GM19023 (cell line): ENCODE measurements around the gene FAM216B.
"Not testable (repeated sequence)": the region's sequence is repeated elsewhere in the genome, so short reads cannot be mapped to it uniquely, and the experiment has no call there.

Source experiments
- ATAC-seq: cut with Tn5 transposase; IDR thresholded peaks from one replicate; pipeline ENCODE4 v1.9.1; 2021; ENCODE audit warnings: mild to moderate bottlenecking, moderate library complexity; ENCODE audit not compliant: unreplicated experiment

Gene FAM216B

DNA sequence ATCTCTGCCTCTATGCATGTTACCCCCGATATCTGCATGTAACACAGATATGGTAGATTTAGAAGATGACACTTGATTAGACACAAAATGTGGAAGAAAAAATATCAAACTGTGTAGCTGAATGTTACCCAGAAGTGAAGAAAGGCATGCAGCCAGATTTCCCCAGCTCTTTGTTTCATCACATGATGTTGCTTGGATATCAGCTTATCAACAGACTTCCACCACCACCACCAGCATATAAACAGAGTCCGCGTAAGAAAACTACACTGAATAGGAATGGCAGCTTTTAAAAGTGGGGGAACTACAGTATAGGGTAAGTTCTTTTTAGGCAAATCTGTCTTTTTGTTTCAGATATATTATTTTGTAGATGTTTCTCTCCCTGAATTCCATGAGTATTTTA, at the start of gene FAM216B:
Gene FAM216B (plus strand): TSS at position 233 of the 400 bp plus-strand sequence. CDS start 2,484 bp downstream, outside the sequence.
- ATAC-seq = no peak

DNA sequence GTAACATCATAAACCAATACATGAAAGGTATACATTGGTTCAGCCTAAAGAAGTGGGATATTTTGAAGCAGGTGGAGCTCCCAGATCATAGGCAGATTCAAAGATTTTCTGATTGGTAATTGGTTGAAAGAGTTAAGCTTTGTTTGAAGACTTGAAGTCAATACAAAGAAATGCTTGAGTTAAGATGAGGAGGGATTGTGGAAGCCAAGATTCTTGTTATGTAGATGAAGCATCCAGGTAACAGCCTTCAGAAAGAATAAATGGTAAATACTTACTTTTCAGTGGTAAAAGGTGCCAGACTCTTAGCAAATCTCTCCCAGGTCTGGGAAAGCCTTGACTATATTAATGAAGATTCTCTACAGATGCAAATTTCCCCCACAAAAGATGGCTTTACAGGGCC, 49.3 kb upstream of the FAM216B start:
- no peak for ATAC-seq

DNA sequence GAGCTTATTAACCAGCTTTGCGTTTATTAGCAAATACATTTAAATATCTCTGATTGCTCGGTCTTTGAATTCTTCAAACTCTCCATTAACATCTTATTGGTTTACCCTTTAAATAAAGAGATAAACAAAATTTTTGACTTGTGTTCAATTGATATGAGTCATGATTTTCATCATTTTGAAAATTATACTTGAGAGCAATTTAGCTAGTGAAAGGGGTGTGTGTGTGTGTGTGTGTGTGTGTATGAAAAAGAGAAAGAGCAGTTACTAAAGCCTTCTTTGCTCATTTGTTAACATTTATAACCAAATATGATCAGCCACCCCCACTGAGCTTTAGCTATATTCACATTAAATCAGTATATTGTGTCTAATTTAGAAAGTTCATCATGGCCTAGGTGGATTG, 48.3 kb upstream of the FAM216B start:
- no peak for ATAC-seq

DNA sequence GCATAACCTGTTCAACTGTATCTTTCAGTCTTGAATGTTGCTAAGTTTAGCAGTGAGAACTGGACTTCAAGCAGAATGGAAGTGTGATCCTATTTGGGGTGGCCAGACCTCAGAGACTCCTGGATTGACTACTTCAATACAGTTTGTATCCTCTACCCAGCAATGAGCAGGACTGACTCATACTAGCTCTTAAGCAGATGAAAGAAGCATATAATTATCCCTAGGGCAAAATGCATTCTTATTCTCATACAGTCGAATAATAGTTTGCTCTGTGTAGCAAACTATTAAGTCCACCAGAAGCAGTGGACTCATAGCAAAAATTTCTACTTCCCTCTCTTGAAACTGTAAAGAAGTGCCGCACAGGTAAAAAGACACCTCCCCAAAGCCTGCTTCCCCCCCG, 46.4 kb upstream of the FAM216B start:
- ATAC-seq = no peak

DNA sequence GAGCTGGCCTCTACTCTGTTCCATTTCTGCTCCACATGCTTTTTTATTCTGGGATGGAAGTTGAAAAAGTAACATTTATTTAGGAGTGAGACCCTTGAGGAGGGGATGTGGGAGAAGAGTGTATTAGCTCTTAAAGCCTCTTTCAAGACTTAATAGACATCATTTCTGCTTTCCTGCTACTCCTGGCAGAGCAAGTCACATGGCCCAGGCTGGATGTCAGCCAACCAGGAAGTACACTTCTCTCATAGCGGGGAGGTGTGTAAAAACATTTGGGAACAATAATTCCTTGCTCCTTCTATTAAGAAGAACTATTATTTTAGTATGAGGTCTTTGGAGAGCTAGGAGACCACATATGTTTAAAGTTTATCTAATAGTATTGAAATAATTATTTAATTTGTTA, 40.6 kb upstream of the FAM216B start:
- no peak for ATAC-seq

DNA sequence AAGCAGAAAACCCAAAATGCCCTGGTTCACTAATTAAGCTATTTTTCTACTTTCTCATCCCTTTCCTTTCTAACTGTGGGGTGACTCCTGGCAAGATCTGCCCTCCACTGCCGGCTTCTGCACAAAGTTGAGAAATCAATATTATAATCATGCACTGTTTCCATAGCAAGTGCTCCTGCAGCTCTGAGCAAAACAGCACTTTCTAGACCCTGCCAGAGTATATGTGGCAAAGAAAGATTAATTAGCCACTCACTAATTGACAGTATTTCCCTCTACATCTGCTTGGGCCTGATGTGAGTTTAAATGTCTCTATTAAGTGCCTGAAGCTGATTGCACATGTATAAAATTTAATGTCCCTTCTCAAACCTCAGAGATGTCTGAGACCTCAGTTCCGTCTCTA, 39.5 kb upstream of the FAM216B start:
- no peak for ATAC-seq

DNA sequence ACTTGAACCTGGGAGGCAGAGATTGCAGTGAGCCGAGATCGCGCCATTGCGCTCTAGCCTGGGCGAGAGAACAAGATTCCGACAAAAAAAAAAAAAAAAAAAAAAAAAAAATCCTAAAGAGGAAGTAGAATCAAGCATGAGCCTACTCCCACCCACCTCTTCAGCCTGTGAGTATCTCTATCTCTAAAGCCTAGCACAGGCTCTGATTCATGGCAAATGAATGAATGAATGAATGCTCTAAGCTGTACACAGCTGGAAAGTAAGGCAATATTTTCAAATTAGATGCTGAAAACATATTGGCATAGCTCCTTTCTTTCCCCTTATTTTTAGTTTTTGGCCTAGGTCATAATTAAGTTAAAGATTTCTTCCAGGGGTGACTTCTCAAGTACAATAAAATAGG, 35.7 kb upstream of the FAM216B start:
- no peak for ATAC-seq

DNA sequence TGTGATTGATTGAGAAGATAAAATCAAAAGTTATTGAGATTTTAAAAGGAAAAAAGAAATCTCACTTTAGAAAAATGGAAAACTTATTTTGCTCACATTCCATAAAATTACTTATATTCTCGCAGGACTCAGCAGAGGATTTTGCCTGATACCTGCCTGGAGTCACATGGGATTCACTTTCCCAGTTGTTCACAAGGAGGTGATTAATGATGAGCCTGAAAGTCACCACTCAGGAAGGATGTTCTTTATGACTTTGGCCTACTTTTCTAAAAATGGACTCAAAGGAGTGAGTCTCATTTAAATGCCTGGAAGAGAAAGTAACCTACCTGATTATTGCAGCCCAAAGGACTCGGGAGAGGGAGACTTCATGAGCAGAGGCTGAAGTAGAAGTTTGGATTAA, 34.5 kb upstream of the FAM216B start:
- no peak for ATAC-seq

DNA sequence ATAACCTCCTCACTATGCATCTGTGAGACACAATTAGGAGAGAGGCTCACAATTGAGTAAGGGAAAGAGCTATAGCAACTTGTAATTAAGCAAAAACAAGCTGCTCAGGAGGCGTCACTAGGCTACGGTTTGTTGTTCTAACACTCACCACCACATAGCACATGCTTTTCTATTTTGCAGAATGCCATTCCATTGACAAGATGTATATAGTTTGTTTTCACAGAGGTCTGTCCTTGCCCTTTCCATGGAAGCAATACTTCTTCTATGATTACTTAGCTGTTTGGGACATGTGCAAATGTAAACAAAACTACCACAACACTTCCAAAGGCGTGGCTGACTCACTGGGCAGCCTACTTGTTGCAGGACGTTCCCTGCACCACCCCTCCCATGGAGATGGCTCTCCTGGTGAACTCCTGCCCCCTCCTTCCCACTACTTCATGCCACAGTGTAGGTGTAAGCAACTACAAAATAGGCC, 33.9 kb upstream of the FAM216B start:
- ATAC-seq = no peak

DNA sequence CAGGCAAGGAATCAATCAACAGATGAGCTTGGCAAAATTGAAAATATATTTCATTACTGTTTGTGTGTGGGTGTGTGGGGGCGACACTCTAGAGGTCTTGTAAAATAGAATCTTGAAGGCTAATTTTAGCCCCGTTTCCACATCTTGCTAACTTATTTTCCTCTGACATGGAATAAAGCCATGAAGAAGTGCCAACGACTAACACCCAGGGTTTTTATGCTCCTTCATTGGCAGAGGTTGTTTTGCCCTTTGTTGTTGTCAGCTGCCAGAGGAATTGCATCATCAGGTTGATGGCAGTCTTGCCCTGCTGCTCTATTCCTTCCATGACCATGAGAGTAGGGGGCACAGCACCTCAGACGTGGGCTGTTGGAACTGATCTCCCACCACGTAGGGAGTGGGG, 30.6 kb upstream of the FAM216B start:
- no peak for ATAC-seq

DNA sequence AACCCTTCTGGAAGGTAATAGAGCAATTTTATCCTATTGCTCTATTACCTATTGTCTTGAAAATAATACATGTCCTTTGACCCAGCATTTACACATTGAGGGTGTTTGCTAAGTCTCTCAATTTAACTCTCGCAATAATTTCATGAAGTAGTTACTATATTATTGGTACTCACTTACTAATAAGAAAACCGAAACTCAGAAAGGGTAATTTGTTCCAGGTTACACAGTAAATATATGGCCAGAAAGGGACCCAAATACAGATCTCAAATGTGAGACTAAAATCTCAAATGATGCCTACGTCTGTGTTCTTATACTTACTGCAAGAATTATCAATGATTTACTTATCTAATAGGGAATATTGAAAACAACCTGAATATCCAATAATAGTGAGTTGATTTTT, 29.7 kb upstream of the FAM216B start:
- no peak for ATAC-seq

DNA sequence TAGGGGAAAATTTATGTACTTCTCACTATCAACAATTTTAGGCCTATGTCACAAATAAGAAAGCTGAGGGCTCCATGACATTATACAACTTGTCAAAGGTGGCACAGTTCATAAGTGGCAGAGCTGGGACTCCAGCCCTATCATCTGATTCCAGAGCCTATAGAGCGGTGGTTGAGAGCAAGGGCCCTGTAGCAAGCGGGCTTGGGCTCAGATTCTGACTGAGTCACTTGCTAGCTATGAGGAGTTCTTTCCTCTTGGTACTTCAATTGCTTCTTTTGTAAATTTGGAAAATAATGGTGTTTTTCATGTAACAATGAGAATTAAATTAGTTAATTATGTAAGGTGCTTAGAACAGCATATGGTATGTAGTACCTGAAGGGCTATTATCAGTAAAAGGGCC, 28.7 kb upstream of the FAM216B start:
- ATAC-seq = no peak

DNA sequence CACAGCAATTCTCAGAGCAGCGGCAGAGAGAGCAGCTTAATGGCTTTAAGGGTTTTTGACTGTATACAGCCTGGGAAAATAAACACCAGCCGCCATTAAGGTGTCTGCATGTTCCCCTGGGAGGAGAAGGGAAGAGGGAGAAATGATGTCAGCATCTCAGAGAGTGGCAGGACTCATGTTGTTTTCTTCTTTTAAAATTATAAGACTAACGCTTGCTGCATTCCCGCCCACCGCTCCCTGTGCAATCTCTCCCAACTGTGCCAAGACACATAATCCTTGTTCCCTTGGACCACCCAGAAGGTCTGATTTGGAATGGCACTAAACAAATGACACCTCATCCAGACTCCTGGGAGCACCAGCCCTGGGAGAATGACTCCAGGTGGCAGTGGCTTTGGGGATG, 27.7 kb upstream of the FAM216B start:
- ATAC-seq = no peak

DNA sequence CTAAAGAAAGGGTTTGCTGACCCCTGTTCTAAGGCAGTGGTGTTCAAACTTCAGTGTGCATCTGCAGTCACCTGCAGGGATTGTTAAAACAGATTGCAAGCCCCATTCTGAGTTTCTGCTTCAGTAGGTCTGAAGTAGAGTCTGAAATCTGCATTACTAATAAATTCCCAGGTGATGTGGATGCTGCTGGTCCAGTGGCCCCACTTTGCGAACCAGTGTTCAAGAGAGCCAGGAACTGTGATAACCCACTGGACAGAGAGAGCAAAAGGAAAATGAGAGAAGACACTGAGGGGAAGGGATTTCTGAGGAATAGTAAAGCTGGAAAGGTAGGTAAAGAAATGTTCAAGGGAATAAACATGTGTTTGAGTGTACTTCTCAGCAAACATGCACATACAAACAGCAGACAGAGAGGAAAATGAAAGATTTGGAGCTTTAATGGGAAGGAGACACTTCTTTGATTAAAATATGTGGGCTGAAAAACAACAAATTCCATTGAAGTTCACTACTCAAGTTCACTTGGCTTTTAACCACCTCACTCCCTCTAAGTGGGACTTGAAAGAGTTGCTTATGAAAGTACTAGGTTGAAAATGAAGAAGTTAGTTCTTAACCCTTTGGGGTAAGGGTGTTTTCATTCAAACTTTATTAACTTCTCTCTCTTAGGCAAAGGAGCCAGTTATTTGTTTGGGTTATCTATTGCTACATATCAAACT, 26.4 kb upstream of the FAM216B start:
- ATAC-seq = no peak

DNA sequence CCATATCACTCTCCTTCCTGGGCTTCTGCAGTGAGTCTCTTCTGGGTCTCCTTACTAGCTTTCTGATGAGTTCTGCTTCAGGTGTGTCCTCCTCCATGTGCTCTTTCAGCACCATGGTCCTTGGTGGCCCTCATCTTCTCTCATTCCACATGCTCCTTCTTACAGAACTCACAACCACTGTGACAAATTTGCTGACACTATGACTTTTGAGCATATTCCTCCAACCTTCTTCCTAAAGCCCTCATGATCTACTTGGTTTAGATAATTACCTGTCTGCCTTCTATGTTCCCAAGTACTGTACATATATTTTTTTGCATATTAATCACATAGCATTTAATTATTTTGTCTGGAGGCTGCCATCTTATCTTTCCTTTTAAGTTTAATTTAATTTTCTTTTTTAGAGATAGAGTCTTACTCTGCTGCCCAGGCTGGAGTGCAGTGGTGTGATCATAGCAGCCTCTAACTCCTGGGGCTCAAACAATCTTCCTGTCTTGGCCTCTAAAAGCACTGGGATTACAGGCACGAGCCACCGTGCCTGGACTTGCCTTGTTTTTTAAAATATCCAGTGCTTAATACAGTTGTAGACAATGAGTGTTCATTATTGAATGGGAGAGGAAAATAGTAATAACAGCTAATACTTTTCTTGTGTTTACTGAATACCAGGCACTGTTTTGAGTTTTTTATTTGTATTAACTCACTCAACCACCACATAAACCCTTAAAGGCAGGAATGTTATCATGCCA, 23.5 kb upstream of the FAM216B start:
- ATAC-seq = no peak

DNA sequence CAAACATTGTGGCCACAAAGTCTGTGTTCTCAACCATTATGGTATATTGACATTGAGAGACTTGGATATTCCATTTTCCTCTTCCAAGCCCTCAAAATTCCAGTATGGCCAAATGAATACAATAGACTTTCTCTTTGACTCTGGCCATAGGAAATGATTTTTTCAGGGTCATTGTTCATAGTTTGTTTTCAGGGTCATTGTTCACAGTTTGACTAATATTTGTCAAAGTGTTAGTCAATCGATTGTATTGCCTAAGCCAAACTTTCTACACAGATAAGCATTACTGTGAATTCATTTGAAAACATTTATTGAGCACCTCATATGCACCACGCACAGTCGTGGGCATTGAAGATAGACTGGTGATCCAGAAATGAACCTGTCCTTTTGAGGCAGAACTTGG, 22.9 kb upstream of the FAM216B start:
- no peak for ATAC-seq

DNA sequence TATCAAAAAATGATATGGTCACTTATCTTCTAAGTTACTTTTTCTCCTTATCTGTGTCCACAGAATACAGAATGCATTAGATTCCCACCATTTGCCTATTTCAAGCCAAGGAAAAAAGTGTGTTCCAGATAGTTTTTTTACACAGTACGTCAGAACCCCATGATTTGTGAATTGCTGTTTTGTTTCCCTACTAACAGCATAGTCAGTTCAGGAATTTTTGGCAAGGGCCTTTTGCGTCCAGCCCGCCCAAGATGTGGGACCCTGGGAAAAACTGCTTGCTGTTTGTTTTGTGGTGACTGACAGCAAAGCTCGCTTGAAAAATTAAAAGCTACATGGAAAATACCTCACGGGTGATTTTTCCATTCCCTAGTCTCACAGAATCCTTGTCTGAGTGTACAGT, 20.4 kb upstream of the FAM216B start:
- no peak for ATAC-seq

DNA sequence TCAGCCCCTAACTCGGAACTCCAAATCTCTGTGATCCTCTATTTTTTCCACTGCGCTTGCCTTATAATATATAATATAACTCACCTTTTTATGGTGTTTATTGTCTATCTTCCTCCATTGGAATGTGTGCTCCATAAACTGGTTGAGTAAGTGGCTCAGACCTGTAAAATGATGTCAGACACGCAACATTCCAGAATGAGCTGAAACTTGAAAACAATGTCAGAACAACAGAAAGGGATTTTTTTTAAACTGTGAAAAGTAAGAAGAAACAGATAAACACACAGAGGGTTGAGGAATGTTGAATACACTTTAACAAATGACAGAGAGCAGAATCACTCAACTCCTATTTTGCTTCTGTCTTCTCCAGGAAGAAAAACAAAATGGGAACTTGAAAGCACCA, 19.1 kb upstream of the FAM216B start:
- ATAC-seq = no peak

DNA sequence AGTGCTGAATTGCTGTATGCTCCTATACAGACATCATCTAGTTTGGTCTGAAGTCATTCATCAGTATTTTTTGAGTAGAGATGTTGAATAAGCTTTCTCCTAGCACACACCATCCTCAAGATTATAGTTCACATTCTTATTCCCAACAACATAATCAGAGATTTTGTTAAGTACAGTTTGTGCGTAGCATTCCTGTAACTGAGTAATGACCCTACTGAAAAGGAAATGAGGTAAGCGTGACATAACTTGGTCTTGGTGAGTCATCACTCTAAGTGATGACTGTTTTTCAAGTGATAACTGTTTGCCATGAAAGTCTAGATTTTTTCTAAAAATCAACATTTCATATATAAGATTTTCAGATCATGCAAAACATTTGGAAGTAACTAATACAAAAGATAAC, 18.5 kb upstream of the FAM216B start:
- ATAC-seq = no peak

DNA sequence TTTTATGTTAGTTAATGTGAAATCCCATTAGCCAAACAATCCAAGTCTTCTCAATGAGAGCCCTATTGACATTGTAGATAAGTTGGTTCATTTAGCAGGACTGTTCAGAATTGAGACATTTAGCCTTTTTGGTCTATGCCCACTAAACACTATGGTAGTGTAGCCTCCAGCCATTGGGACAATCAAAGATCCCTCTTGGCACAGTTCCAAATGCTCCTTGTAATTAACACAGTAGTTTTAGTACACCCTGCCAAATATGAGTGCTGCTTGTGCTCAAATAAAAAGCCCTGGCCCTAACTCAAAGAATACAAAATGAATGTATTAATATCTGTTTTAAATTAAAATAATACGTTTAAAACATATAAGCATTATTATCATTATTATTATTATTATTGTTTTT, 15.4 kb upstream of the FAM216B start:
- no peak for ATAC-seq

DNA sequence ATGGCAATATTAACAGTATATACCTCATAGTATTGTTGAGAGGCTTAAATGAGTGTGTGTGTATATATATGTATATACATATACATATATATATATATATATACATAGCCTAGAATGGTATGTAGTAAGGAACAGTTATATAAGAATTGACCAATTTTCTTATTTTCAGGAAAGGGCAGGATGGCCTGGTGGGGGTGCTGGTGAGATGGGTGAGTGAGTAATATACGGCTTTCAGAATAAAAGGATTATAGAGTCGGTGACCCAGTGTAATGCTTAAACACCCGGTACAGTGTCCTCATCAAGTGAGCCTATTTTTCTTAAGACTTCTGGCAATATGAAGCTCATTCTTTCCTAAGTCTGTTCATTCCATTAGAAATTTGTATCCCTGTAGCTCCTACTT, 11.7 kb upstream of the FAM216B start:
- no peak for ATAC-seq

DNA sequence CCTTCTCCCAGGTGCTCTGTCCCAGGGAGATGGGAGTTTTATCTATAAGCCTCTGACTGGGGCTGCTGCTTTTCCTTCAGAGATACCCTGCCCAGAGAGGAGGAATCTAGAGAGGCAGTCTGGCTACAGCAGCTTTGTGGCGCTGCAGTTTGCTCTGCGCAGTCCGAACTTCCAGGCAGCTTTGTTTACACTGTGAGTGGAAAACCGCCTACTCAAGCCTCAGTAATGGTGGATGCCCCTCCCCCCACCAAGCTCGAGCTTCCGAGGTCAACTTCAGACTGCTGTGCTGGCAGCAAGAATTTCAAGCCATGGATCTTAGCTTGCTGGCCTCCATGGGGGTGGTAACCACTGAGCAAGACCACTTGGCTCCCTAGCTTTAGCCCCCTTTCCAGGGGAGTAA, 4.8 kb upstream of the FAM216B start:
- ATAC-seq = not testable (repeated sequence)

DNA sequence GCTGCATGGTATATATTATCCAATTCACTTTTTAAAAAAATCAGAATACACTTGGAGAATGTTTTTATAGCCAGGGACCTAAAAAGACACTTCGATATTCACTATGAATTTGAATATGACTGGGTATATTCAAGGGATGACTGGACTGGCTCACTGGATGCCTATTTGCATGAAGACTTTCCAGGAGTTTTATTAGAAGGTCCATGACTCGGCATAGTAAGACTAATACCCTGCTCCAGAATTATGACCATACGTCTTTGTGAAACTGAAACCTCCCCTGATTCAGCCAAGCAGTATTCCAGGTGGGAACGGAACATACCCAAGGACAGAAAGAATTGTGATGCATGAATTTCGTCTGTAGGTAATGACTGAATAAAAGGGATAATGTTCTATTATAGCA, 3.9 kb upstream of the FAM216B start:
- ATAC-seq = no peak
